Measurements from ENCODE around the gene PRR19. TPM values are rescaled to one million over a fixed set of nuclear protein-coding genes. Genes with fewer than 3 reads are reported as not detected.
"Not testable (repeated sequence)": the region's sequence is repeated elsewhere in the genome, so short reads cannot be mapped to it uniquely, and the experiment has no call there.

Gene PRR19
- total RNA-seq, 1 experiment from 2014 or later = 1.4 TPM

GRCh38 chr19:42325308-42325895, 23.5 kb downstream of the PRR19 start, which contains the start of gene MEGF8:
Gene MEGF8 (plus strand): TSS chr19:42325635. CDS start chr19:42326244, 609 bp downstream.
- DNase-seq (ENCODE audit: low spot score) = peak; percentile 97

- DNase-seq (ENCODE audit: low spot score) = no peak
These were observed 24.2 kb downstream of the PRR19 start for GRCh38 chr19:42325896-42326771.

GRCh38 chr19:42326969-42327368, 25.0 kb downstream of the PRR19 start:
- DNase-seq (ENCODE audit: low spot score) = no peak

GRCh38 chr19:42327381-42327780, 25.4 kb downstream of the PRR19 start:
- no peak for DNase-seq (ENCODE audit: low spot score)

GRCh38 chr19:42328106-42328505, 26.2 kb downstream of the PRR19 start:
- no peak for DNase-seq (ENCODE audit: low spot score)

GRCh38 chr19:42328854-42329253, 26.9 kb downstream of the PRR19 start:
- DNase-seq (ENCODE audit: low spot score) = no peak

- DNase-seq (ENCODE audit: low spot score) = no peak
These were observed 28.3 kb downstream of the PRR19 start for GRCh38 chr19:42330241-42330711.

GRCh38 chr19:42331333-42331732, 29.4 kb downstream of the PRR19 start:
- not testable (repeated sequence) for DNase-seq (ENCODE audit: low spot score)

- no peak for DNase-seq (ENCODE audit: low spot score)
These were observed 30.1 kb downstream of the PRR19 start for GRCh38 chr19:42332059-42332458.

- DNase-seq (ENCODE audit: low spot score) = no peak
These were observed 31.1 kb downstream of the PRR19 start for GRCh38 chr19:42333018-42333417.

GRCh38 chr19:42333975-42334696, 32.2 kb downstream of the PRR19 start:
- no peak for DNase-seq (ENCODE audit: low spot score)

GRCh38 chr19:42334697-42335373, 32.9 kb downstream of the PRR19 start:
- no peak for DNase-seq (ENCODE audit: low spot score)

- no peak for DNase-seq (ENCODE audit: low spot score)
These were observed 33.5 kb downstream of the PRR19 start for GRCh38 chr19:42335374-42335936.

- DNase-seq (ENCODE audit: low spot score) = no peak
These were observed 34.0 kb downstream of the PRR19 start for GRCh38 chr19:42335971-42336370.

- DNase-seq (ENCODE audit: low spot score) = not testable (repeated sequence)
These were observed 37.4 kb downstream of the PRR19 start for GRCh38 chr19:42339126-42339860.

GRCh38 chr19:42339922-42340321, 38.0 kb downstream of the PRR19 start:
- not testable (repeated sequence) for DNase-seq (ENCODE audit: low spot score)

- DNase-seq (ENCODE audit: low spot score) = no peak
These were observed 41.6 kb downstream of the PRR19 start for GRCh38 chr19:42343344-42344110.

- DNase-seq (ENCODE audit: low spot score) = no peak
These were observed 42.5 kb downstream of the PRR19 start for GRCh38 chr19:42344336-42344893.

- DNase-seq (ENCODE audit: low spot score) = no peak
These were observed 43.4 kb downstream of the PRR19 start for GRCh38 chr19:42345191-42345812.

Measured in H4 (cell line).